Esophagus squamous epithelium (tissue), 4 donors: ENCODE data around the gene FCGR3A.
"Not testable (repeated sequence)": the region's sequence is repeated elsewhere in the genome, so short reads cannot be mapped to it uniquely, and the experiment has no call there.

Experiments
- POLR2A ChIP-seq, 4 donors: fragments of 450-650 bp; IDR thresholded peaks; one replicate each; pipeline ENCODE4 v1.6.1; 2017; ENCODE audit warnings: antibody characterized with exemption in 4 of 4, mild to moderate bottlenecking in 4 of 4, moderate library complexity in 3 of 4
- TF ChIP-seq, protein P1 (sequence below), 6 experiments: fragments of 450-650 bp in 4 of 6; fragments of 200-600 bp in 2 of 6; sonication (generic) in 2 of 6; IDR thresholded peaks; one replicate each; pipeline ENCODE4 v1.5.1; 2016 to 2019; ENCODE audit warnings: antibody characterized with exemption in 6 of 6, mild to moderate bottlenecking in 4 of 6, moderate library complexity in 4 of 6

DNA sequence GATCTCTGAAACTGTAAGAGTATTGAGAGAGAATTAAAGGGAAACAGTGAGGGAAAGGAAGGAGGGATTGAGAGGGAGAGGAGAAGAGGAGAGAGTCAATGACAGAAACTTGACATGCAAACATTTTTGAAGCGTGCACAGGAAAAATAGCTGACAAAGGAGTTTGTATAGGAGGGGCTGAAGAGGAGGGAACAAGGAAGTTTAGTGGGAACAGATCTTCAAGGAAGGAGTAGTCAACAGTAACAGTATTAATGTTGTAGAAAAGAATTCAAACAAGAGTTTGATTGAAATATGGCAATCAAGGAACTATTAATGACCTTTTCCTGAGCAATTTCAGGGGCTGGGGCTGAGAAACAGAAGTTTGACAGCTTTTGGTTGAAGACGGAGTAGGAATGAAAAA lies 4.0 kb upstream of the FCGR3A start:
- TF ChIP-seq POLR2A (IDR thresholded peaks at IDR 0.05), result not testable (repeated sequence)
- TF ChIP-seq, protein P1, sequence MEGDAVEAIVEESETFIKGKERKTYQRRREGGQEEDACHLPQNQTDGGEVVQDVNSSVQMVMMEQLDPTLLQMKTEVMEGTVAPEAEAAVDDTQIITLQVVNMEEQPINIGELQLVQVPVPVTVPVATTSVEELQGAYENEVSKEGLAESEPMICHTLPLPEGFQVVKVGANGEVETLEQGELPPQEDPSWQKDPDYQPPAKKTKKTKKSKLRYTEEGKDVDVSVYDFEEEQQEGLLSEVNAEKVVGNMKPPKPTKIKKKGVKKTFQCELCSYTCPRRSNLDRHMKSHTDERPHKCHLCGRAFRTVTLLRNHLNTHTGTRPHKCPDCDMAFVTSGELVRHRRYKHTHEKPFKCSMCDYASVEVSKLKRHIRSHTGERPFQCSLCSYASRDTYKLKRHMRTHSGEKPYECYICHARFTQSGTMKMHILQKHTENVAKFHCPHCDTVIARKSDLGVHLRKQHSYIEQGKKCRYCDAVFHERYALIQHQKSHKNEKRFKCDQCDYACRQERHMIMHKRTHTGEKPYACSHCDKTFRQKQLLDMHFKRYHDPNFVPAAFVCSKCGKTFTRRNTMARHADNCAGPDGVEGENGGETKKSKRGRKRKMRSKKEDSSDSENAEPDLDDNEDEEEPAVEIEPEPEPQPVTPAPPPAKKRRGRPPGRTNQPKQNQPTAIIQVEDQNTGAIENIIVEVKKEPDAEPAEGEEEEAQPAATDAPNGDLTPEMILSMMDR (IDR thresholded peaks at IDR 0.05), result not testable (repeated sequence)
